ENCODE results near the gene LINGO1. TPM values are rescaled to one million over a fixed set of nuclear protein-coding genes. Genes with fewer than 3 reads are reported as not detected.

LINGO1 gene
- total and polyA plus RNA-seq, 4 donors: 0.50 to 1.6 (median 0.75) TPM; not detected in 1

- no peak for TF ChIP-seq ZBTB33 (IDR thresholded peaks at IDR 0.05)
- TF ChIP-seq RAD21 (IDR thresholded peaks at IDR 0.05): no peak
- no peak for TF ChIP-seq JUND (IDR thresholded peaks at IDR 0.05)
- no peak for TF ChIP-seq FOXA2 (IDR thresholded peaks at IDR 0.05)
These were observed 20.9 kb downstream of the LINGO1 start (continued) for GRCh38 chr15:77611767-77612166.

GRCh38 chr15:77610731-77611130, 22.0 kb downstream of the LINGO1 start:
- DNase-seq (ENCODE audit: low spot score): no peak
- no peaks in the 10 kb centered on the region for H3K9me3 ChIP-seq (ENCODE audit: control insufficient read depth in 4 of 4, low read length in 3 of 4)
- WGBS: 81% methylated on average over 9 of the region's 9 CpGs
- H3K4me1 ChIP-seq (ENCODE audit: control insufficient read depth in 4 of 4, insufficient read depth in 4 of 4, low read length in 3 of 4): no peaks in the 10 kb centered on the region
- H3K4me3 ChIP-seq (ENCODE audit: low read depth in 1 of 3, low read length in 3 of 3): no peak overlapping the region
- no peak overlapping the region for H3K27ac ChIP-seq (ENCODE audit: low read depth in 1 of 2, low read length in 2 of 2)
- no peaks in the 10 kb centered on the region for H3K36me3 ChIP-seq (ENCODE audit: control insufficient read depth in 4 of 4, insufficient read depth in 3 of 4, low read depth in 1 of 4, low read length in 3 of 4)
- TF ChIP-seq SP1 (IDR thresholded peaks at IDR 0.05) (no peak), CTCF (IDR thresholded peaks at IDR 0.05; ENCODE audit: low read depth, low read length, missing input control) (no peak), GABPA (IDR thresholded peaks at IDR 0.05 in 1 of 2, conservative IDR thresholded peaks at IDR 0.05 in 1 of 2) (no peak), HNF4A (conservative IDR thresholded peaks at IDR 0.05) (no peak), MAX (IDR thresholded peaks at IDR 0.05) (no peak), NR2F2 (IDR thresholded peaks at IDR 0.05) (no peak), FOXA1 (IDR thresholded peaks at IDR 0.05) (no peak), ATF3 (IDR thresholded peaks at IDR 0.05) (no peak), REST (IDR thresholded peaks at IDR 0.05) (no peak), ZBTB33 (IDR thresholded peaks at IDR 0.05) (no peak), TAF1 (conservative IDR thresholded peaks at IDR 0.05) (no peak), JUND (IDR thresholded peaks at IDR 0.05) (no peak), EGR1 (IDR thresholded peaks at IDR 0.05; ENCODE audit: low read depth in 2 of 2) (no peak), RXRA (IDR thresholded peaks at IDR 0.05) (no peak), HNF4G (IDR thresholded peaks at IDR 0.05) (no peak), RAD21 (IDR thresholded peaks at IDR 0.05) (no peak)
- H3K27me3 ChIP-seq (ENCODE audit: control insufficient read depth in 4 of 4, insufficient read depth in 4 of 4, low read length in 3 of 4): no peaks in the 10 kb centered on the region
- H3K9ac ChIP-seq (ENCODE audit: low read depth in 1 of 2, low read length in 2 of 2): no peak overlapping the region

Measured in liver (tissue), 9 donors.